Amniotic epithelial cell (primary cell): ENCODE data around the gene EMC8.

ENCODE experiments used
- DNase-seq: peaks from one replicate; pipeline ENCODE4 v3.0.0-alpha.2; 2010; ENCODE audit warnings: low read depth

The EMC8 gene

GRCh38 chr16:85781695-85782370, 17.5 kb downstream of the EMC8 start:
- no peak for DNase-seq

GRCh38 chr16:85781156-85781555, 18.2 kb downstream of the EMC8 start:
- no peak for DNase-seq

GRCh38 chr16:85780281-85780680, 19.1 kb downstream of the EMC8 start:
- DNase-seq, result no peak

- no peak for DNase-seq
Observed at GRCh38 chr16:85778873-85779272, 20.5 kb downstream of the EMC8 start.

- DNase-seq, result no peak
Observed at GRCh38 chr16:85777583-85778310, 21.6 kb downstream of the EMC8 start.

- DNase-seq, result no peak
Observed at GRCh38 chr16:85774811-85775210, 24.5 kb downstream of the EMC8 start.

- DNase-seq, result no peak
Observed at GRCh38 chr16:85774136-85774535, 25.2 kb downstream of the EMC8 start.

- DNase-seq, result no peak
Observed at GRCh38 chr16:85773044-85773443, 26.3 kb downstream of the EMC8 start.

- DNase-seq, result no peak
Observed at GRCh38 chr16:85770741-85771140, 28.6 kb downstream of the EMC8 start.

- no peak for DNase-seq
Observed at GRCh38 chr16:85768199-85768598, 31.1 kb downstream of the EMC8 start.

- DNase-seq, result peak; percentile 82
Observed at GRCh38 chr16:85767531-85767930, 31.8 kb downstream of the EMC8 start.

- no peak for DNase-seq
Observed at GRCh38 chr16:85765767-85766166, 33.6 kb downstream of the EMC8 start.

- no peak for DNase-seq
Observed at GRCh38 chr16:85765211-85765610, 34.1 kb downstream of the EMC8 start.

GRCh38 chr16:85763616-85764015, 35.7 kb downstream of the EMC8 start:
- DNase-seq, result no peak

- no peak for DNase-seq
Observed at GRCh38 chr16:85762970-85763369, 36.4 kb downstream of the EMC8 start.

- DNase-seq, result no peak
Observed at GRCh38 chr16:85761861-85762260, 37.5 kb downstream of the EMC8 start.

GRCh38 chr16:85759631-85760419, 39.5 kb downstream of the EMC8 start:
- DNase-seq, result no peak

- no peak for DNase-seq
Observed at GRCh38 chr16:85759136-85759535, 40.2 kb downstream of the EMC8 start.

- DNase-seq, result peak; percentile 55
Observed at GRCh38 chr16:85757341-85757822, 42.0 kb downstream of the EMC8 start.

- no peak for DNase-seq
Observed at GRCh38 chr16:85755929-85756768, 43.2 kb downstream of the EMC8 start.

GRCh38 chr16:85754413-85754812, 44.9 kb downstream of the EMC8 start:
- DNase-seq, result no peak

GRCh38 chr16:85753976-85754375, 45.4 kb downstream of the EMC8 start:
- DNase-seq, result no peak
